Ramos (cell line): Measurements from ENCODE around the gene TBKBP1.

Experiments used
- in situ Hi-C: fragments of 300-500 bp; cut with MboI; formaldehyde crosslinking; loops from one replicate; pipeline ENCODE4 v1.14.3; 2022; ENCODE audit warnings: low sequenced_read_pairs; ENCODE audit not compliant: unreplicated experiment

The TBKBP1 gene

DNA sequence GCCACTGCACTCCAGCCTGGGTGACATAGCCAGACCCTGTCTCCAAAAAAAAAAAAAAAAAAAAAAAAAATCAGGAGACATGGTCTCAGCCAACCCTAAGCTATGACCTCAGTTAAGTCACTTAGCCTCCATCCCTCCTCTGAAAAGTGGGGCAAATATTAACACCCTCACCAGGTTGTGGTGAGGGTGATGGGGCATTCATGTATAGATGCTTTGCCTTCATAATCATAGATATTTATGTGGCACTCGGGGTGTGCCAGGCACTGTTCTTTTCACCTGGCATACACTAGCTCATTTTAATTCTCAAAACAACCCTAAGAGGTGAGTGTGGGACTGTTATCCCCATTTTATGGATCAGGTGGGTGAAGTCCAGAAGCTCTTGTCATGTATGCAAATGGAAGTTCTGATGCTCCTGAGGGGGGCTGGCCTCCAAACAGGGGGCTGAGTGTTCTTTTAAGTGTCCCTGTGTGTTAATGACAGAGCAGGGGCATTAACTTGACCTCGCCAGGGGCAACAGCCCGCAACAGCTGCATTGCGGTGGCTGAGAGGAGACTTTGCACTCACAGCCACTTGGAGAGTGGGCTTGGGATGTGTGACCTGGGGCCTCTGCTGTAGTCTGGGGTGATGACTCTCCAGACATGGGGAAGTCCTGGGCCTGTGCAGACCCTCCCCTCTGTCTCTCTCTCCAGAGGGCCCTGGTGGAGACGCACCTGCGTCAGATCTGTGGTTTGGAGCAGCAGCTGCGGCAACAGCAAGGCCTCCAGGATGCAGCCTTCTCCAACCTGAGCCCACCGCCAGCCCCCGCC is 4.1 kb downstream of the TBKBP1 start:
- in situ Hi-C loops = no loop called here

DNA sequence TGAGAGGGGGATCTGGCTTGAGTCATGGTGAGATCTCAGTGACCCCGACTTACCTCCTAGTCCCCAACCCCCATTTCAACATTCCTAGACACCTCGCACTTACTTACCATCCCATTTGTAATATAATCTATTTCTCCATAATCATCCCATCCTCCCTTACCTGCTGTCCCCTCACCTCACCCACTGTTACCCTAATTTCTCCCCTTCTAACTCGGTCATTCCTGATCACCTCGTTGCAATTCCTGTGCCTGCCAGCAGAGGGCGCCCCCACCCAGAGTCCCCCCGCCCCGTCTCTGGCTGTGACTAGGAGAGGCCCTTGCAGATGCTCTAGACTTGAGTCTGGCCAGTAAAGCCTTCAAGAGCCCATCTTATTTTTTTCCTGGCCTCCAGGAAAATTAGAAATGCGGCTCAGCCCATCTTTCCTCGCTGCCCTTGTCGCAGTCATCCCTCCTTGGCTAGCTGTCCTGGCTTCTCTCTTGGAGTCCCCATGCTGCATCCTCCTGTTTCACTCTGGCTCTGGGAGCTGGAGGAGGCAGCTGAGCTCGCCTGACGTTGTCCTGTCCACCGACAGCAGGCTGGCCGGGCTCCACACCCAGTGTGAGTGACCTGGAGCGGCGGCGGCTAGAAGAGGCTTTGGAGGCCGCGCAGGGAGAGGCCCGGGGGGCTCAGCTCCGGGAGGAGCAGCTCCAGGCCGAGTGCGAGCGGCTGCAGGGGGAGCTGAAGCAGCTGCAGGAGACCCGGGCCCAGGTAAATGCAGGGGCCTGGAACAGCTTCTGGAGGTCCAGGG is 5.0 kb downstream of the TBKBP1 start:
- in situ Hi-C loops = no loop called here

DNA sequence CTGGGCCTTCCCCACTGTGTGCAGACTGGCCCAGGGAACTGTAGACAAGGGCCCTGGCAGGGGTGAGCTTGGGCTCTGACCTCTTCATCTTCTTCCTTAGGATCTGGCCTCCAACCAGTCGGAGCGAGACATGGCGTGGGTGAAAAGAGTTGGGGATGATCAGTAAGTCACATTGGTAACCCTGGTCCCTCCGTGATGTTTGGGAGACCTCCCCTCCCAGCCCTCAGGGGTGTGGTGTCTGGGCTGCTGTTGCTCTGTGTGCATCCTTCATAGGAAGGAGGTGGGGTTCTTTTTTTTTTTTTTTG is 5.5 kb downstream of the TBKBP1 start:
- in situ Hi-C loops = no loop called here

DNA sequence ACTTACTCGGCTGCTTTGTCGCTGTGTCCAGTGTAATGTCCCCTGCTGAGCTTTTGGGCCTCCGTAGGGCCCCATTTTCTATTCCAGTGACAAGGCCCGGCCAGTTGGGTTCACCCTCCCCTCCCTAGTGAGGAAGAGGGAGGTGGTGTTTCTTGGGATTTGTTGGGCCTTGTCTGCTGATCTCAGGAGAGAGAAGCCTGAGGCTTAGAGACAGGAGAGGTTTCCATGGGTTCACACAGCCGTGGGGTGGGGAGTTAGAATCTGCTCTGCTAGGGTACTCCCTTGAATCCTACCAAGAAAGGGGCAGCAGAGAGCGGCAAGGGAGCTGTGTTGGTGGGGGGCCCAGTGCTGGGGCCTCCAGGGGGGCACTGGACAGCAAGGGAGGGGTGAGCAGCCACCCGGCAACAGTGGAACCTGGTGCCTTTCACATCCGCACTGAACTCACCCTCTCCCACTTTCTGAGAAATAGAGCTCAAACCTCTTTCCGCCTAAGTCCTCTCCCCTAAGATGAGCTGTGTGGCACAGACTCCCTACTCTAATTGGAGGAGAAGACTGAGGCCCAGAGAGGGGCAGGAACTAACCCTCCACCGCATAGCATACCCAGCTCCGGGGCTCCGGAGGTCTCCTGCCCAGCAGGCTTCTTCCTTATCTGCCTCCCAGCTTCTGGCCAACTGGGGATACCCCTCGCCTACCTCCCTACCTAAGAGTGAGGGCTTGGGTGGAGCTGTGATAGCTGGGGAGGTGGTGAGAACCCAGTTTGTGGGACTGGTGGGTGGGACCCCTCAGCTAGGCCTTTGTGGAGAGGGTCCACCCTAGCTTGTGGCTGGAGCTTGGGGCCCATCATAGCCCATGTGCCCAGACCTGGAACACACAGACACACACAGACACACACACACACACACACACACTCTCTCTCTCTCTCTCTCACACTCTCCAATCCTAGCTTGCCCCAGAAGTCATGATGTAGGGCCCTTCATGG is 6.8 kb downstream of the TBKBP1 start:
- in situ Hi-C loops = no loop called here

DNA sequence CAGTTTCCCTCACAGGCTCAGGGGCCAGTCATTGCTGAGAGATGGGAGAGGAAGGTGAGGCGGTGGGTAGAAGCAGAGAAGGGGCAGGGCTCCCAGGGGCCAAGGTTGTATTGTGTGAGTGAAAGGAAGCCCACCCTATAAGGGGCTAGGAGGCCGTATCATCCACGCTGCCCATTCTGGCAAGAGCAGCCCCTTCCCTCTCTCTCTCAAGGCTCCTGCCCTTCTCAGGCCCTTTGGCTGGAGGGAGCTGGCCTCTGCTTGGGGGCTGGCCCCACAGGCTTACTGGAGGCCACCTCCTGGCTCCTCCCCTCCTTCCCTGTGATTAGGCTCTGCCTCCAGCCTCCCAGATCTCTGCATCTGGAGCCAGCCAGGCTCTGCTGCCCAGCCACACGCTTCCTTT is 7.6 kb downstream of the TBKBP1 start:
- in situ Hi-C loops = no loop called here

DNA sequence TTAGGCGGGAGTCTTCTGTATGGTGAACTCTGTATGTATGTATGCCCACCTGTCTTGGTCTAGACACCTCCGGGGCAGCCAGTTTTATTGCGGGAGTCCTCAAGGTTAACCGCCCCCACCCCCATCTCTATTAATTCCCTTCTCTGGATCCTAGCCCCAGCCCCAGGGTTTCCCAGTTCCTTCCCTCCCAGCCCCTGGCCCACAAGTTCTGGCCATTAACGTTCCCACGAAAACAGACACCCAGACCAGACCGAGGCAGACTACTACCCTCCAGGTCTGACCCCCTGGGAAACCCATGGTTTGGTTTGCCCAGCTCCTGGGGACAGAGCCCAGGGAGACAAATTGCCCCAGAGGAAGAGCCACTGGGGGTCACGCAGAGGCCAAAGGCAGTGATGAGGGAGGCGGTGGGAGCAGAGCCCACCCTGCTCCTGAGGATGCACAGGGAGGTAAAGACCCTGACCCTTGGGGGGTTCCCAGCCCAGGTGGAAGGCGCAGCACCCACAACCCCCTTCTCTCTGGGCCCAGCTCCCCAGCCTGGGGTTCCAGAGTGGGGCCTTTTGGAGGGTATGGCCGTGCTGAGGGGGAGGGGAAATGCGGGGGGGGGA is 8.5 kb downstream of the TBKBP1 start:
- in situ Hi-C loops = no loop called here

DNA sequence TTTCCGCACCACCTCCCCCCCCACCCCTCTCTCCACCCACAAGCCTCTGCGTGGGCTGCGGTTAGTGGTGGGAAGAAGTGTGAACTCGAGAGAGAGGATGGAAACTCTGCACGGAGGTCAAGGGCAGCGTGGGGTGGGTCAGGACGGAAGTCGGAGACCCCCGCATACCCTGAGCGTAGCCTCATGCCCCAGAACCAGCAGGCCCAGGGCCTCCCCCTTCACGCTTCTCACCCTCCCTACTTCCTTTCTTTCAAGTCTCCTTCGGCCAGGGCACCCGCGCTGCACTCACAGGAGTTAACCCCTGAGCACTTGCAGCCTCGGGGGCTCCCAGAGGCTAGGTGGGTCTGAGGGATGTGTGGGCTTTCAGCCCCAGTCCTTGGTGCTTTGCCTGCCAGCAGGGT is 9.2 kb downstream of the TBKBP1 start:
- in situ Hi-C loops = no loop called here

DNA sequence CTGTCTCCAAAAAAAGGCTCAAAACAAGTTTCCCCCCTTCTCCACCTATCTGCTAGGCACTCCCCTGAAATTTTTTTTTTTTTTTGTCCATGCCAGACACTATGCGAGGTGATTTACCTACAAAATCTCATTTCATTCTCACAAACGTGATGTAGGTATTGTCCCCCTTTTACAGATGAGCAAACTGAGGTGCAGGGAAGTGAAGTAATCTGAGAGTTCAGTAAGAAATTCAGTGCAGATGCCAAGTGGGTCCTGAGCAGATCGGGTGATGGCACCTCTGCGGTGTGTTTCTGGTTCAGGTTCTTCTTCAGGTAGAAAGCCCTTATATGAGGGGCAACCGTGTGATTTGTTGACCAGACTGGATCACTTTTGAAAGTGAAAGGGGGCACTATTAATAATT is 9.7 kb downstream of the TBKBP1 start:
- in situ Hi-C loops = no loop called here

DNA sequence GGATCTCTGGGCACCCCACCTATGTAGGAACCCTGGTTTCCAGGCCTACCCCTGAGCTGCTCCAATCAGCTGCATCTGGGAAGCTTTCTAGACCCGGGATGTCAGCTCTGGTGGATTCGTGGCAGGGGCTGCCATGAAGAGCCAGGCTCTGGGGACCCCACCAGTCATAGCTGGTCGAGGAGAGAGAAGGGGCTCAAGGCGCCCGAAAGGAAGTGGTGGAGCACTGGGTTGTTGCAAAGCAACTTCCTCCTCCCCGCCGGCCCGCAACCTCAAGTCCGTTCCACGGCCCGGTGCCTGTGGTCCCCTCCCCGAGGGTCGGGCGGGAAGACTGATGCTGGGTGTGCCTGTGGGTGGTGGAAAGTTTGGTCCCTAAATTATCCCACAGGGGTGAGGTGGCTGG is 10.2 kb downstream of the TBKBP1 start:
- in situ Hi-C loops = no loop called here

DNA sequence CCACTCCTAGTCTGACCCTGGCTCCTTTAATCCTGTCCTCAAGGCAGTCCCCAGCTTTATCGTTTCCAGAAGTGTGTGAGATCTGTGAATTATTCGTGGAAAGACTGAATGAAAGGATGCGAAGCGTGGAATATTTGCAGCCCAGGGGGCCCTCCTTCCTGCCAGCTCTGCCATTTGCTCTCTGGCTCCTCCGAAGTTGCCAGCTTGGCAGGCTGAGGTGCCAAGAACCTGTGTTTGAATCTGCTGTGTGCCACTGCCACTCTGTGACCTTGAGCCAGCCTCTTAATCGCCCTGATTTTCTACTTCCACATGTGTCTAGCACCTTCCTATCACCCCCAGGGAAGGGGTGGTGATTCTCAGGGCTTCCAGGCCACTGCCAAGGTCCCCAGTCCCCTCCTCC is 10.8 kb downstream of the TBKBP1 start:
- in situ Hi-C loops = no loop called here

DNA sequence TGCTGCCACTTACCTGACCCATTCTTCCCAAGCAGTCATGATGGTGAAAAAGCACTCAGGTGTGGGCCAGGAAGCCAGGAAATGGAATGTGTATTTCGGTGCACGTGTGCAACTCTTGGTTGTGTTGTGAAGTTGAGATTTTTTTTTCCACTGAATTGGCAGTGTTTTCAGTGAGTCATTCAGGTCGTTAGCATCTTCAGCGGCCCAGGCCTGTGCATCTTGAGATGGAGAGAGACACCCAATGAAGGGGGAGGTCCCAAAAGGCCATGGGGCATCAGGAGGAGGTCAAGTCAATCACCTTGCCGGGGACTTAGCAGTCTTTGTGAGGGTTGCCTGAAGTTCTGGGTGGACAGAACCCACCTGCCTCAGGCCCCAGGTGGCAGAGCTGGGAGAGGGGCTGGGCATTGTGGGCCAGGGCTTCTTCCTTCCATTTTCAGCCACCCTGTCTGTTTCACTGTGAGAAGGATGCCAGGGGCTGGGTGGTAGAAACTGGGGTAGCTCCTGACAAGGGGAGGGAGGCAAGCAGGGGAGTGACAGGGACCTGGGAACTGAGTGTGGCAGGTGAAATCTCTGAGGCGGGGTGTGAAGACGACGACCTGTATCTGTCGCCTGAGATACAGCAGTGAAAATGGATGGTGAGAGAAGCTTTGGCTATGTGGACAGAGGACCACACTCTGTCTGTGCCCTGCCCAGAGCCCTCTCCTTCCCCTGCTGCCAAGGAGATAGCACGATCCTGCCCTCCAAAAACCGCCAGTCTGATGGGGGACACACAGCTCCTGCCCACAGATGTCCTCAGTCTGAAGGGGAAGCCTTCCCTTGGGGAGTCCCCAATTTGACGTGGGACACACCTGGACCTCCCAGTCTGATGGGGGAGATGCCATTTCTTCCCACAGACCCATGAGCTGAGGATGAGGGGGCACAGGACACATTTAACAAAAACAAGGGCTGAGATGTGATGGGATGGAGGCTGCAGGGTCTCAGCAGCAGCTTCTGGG is 11.9 kb downstream of the TBKBP1 start:
- in situ Hi-C loops = no loop called here

DNA sequence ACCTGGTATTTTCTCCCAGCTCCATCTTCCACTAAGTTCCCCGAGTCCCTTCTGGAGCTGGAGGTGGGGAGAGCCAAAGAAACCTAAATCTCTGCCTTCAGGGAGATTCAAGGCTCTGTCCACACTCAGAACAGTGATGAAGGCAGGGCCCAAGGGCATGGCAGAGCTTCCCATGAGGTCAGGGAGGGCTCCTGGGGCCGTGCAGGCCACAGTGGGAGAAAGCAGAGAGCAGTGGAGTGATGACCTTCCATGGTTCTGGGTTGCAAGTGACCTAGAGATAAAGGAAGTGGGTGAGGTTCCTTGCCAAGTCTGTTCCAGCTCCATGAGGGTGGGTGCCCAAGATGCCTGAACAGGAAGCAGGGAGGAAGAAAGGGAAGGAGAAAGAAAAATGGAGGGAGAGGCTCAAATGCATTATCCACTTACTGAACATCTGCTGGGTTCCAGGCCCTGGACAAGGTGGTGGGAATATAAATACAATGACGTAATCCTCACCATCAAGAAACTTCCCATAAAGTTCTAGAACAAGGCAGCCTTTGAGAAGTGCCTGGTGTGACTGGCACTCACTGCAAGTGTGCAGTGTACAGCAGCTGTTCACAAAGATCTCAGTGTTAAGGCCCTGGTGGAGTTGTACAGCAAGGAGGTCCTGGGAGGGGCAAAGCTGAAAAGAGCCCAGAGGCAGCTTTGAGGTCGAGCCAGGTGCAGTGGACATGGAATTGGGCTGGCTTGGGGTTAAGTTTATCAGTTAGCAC is 13.3 kb downstream of the TBKBP1 start:
- in situ Hi-C loops = no loop called here

DNA sequence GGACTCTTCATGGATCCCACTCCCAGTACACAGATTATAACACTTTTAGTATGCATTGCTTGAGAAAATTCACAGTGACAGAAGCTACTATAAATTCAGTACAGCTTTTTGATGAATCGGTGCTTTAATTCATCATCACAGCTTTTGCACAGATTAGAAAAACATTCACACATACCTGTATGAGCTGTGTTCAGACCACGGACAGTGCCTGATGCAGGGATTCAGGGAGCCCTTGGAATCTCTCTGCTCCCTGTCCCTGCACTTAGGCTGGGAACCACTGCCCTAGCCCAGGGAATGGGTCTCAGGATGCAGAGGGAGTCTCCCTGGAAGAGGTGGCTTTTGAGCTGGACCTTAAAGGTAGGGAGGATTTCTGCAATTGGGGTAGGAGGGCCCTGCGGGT is 13.9 kb downstream of the TBKBP1 start:
- in situ Hi-C loops = no loop called here

DNA sequence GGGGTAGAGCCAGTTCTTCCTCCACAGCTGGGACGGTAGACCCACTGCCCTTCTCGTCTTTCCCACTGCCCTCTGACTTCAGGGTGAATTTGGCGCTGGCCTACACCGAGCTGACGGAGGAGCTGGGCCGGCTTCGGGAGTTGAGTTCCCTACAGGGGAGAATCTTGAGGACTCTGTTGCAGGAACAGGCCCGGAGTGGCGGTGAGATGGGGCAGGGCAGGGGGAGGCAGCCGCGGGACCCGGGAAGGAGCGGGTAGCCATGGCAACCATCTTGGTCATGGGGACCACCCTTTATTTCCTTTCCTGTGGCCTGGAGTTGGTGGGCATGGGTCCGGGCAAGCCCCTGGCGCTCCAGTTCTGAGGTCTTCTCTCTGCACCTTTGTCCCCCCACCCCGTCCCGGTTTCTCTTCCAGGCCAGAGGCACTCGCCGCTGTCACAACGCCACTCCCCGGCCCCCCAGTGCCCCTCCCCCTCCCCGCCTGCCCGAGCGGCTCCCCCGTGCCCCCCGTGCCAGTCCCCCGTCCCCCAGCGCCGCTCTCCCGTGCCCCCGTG is 14.4 kb downstream of the TBKBP1 start:
- in situ Hi-C loops = no loop called here

DNA sequence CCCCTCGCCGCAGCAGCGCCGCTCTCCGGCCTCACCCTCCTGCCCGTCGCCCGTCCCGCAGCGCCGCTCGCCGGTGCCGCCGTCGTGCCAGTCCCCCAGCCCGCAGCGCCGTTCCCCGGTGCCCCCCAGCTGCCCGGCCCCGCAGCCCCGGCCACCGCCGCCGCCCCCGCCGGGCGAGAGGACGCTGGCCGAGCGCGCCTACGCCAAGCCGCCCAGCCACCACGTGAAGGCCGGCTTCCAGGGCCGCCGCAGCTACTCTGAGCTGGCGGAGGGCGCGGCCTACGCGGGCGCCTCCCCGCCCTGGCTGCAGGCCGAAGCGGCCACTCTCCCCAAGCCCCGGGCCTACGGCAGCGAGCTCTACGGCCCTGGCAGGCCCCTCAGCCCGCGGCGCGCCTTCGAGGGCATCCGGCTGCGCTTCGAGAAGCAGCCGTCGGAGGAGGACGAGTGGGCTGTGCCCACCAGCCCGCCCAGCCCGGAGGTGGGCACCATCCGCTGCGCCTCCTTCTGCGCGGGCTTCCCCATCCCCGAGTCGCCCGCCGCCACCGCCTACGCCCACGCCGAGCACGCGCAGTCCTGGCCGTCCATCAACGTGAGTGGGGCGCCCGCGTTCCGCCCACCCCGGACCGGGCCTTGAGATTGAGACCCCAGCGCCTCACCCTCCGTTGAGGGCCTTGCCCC is 15.0 kb downstream of the TBKBP1 start:
- in situ Hi-C loops = no loop called here

DNA sequence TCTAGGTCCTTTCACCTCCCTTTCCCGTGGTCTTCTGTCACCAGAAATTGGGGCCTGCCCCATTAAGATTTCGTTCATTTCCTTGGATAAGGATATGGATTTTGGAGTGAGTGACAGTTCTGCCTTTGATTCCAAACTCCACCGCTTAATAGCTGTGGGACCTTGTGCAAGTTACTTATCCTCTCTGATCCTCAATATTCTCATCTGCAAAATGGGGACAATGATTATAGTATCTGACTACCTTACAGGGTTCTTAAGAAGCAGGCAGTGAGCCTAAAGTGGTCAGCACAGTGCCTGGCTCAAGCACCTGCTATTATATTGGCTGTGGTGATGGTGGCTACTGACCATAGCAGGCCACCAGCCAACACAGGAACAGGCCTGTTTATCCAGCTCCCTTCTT is 15.6 kb downstream of the TBKBP1 start:
- in situ Hi-C loops = no loop called here

DNA sequence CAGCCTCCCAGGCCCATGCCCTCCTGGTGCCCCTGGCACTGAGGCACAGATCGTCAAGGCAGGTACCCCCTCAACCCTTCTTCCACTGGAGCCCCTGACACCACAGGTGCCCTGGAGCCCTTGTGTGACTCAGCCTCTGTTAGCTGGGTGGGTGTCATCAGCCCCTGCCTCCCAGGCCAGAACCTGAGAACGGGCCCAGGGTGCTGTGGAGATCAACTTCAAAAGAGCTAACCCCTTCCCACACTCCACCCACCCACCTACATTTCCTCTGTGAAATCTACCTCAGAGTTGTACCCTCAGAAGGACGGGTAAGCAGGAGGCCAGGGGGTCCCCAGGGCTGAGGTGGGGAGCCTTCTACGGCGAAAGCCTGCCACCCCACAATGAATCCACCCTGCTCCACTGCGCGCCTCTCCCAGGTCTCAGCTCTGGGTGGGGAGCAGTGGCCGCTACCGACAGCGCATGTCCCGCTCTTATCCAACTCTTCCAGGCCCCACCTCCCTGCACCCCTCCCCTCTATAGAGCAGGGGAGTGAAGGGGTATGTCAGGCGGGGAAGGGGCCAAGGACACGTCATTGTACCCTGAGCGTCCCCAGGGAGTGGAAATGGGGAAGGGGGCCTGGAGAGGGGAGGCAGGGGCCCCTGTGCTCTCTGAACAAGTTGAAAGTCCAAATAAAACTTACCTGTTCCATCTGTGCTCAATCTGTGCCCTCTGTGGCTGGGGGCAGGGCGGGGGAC is 17.6 kb downstream of the TBKBP1 start:
- in situ Hi-C loops = no loop called here
